Lung microvascular endothelial cell (primary cell): ENCODE measurements around the gene PROM2. TPM values are rescaled to one million over a fixed set of nuclear protein-coding genes. Genes with fewer than 3 reads are reported as not detected.

ENCODE experiments used
- DNase-seq, 2 donors: peaks; one replicate each; pipeline versions ENCODE4 v3.0.0 to v3.0.0-alpha.2; 2010; ENCODE audit warnings: low read depth in 2 of 2
- total RNA-seq: library from RNA; depleted of rRNA; stranded (reverse); fragments of >200 nt; gene quantifications from 2 replicates; pipeline ENCODE4 v1.2.1, GENCODE V29; 2014

PROM2 gene
- total RNA-seq, 1 donor from 2014 or later, result 0.20 TPM

DNA sequence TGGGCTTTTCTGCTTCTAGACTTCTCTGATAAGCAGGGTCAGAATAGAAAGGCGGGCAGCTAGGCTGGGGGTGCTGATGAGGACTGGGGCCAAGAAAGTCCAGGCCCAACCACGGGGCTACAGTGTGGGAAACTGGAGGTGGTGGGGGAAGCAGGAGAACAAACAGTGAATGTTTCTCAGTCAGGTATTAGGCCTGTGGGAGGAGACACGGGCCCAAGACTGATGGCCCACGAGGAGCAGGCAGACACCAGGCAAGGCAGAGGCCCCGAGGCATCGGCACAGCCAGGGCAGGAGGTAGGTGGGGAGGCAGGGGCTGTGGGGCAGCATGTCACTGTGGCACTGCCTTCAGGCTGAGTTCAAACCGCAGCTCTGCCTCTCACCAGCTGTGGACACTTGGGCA is 63.6 kb downstream of the PROM2 start:
- DNase-seq, result no peak

Other genes with a start within 250 kb of the PROM2 start
- not detected in 2 replicates for gene MAL, start 248.7 kb upstream of the PROM2 start, total RNA-seq
- 34.4 and 48.2 TPM in 2 replicates for gene MRPS5, start 152.6 kb upstream of the PROM2 start, total RNA-seq
- 5.2 and 13.9 TPM in 2 replicates for gene ZNF514, start 114.6 kb upstream of the PROM2 start, total RNA-seq
- gene ZNF2, start 108.6 kb upstream of the PROM2 start, total RNA-seq, result 4.6 and 7.3 TPM in 2 replicates
- gene ZNF892, start 66.9 kb upstream of the PROM2 start, total RNA-seq, result 4.4 and 4.8 TPM in 2 replicates
- under 0.01 TPM in 1 of 2 replicates, not detected in the other for gene KCNIP3, start 22.9 kb downstream of the PROM2 start, total RNA-seq
- 15.9 and 19.8 TPM in 2 replicates for gene FAHD2A, start 128.3 kb downstream of the PROM2 start, total RNA-seq
- not detected in 2 replicates for gene TRIM43B, start 210.3 kb downstream of the PROM2 start, total RNA-seq